Activated naive CD4-positive, alpha-beta T cell treated with anti-CD3 and anti-CD28 coated beads, Interleukin-2, amount 50 U/mL, for 72 hours (primary cell): ENCODE results near the gene SND1. TPM values are rescaled to one million over a fixed set of nuclear protein-coding genes. Genes with fewer than 3 reads are reported as not detected.

Experiments used
- ATAC-seq, 2 donors: fragments of 150-1000 bp; cut with Tn5 transposase; 2 replicates each; pipeline ENCODE4 v1.10.0; 2021; ENCODE audit warnings: mild to moderate bottlenecking in 2 of 2, moderate library complexity in 2 of 2
- DNase-seq, 2 donors: peaks; one replicate each; pipeline ENCODE4 v3.0.0; 2021 to 2022; ENCODE audit warnings: low spot score in 2 of 2
- H3K27ac Mint-ChIP-seq, 2 donors: one replicate each; pipeline ENCODE4 v1.8.0; 2022; ENCODE audit warnings: mild to moderate bottlenecking in 2 of 2, mixed read lengths in 2 of 2
- H3K36me3 Mint-ChIP-seq, 2 donors: one replicate each; pipeline ENCODE4 v1.8.0; 2022; ENCODE audit warnings: mixed read lengths in 2 of 2
- H3K9me3 Mint-ChIP-seq, 2 donors: one replicate each; pipeline ENCODE4 v1.8.0; 2022; ENCODE audit warnings: mixed read lengths in 2 of 2
- total RNA-seq, 2 donors: library from RNA; stranded (reverse); gene quantifications; one replicate each; pipeline ENCODE4 v1.2.3, GENCODE V29; 2022

Gene SND1
- total RNA-seq, 2 donors from 2014 or later, result 175 to 246 TPM

DNA sequence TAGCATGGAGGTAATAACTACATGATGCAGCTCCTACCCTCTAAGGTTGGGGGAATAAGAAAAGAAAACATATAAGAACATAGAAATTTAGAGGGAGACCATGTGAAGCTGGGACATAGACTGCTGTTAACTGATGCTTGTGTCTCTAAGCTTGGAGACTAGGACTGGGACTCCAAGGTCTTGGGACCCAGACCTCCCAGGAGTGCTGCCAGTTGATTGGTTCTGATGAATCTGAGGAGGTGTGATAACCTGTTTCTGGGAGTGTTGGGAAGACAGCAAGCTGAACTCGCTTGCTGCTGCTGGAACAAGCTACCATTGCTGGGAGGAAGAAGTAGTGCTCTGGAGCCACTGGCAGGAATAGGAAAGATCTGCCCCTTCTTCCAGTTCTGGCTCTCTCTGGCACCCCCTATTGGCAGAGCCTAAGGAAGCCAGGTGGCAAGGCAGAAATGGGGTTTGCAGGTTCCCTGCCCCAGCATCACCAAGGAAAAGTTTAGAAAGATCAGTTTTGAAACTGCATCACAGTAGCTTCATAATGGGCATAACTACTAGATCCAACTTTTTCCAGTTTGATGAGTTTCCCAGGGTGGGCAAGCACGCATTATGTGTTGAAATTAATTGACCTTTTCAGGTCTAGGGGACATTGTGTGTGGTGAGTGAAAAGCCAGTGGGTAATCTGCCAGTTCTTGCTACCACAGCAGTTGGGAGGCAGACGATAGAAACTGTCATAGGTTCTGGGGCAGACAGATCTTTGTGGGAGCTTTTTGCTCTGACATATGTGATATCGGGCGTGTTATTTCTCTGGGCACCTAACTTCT, 140.7 kb downstream of the SND1 start:
- H3K9me3 Mint-ChIP-seq, result no peaks in the 10 kb centered on the region
- H3K36me3 Mint-ChIP-seq, result peaks cover 0 to 2% of the 10 kb centered on the region in 2 donors
- peak in 1 of 2 donors; percentile 55 for DNase-seq
- peak overlapping the region in 1 of 2 donors; percentile 28 for H3K27ac Mint-ChIP-seq
- peak in 1 of 2 donors; percentile 34 for ATAC-seq

DNA sequence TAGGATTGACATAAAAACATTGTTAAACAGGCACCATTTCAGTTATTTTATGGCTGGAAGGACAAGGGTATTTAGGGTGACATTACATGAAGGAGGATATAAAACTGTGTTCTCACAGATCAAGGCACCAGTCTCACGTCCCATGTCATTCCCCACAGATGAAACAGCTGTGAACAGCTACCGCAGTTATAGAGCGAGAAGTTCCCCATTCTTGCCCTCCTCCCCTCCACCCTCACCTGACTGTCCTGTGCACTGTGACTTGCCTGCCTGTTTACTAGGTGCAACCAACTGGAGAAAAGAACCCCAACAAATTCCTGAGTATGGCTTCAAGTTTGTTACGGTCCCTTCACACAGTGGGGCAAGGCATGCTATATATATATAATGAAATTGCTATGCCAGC, 141.6 kb downstream of the SND1 start:
- DNase-seq (no peak), ATAC-seq (no peak)
- no peaks in the 10 kb centered on the region for H3K9me3 Mint-ChIP-seq
- no peak overlapping the region for H3K27ac Mint-ChIP-seq
- peaks cover 6% of the 10 kb centered on the region in 2 donors for H3K36me3 Mint-ChIP-seq

DNA sequence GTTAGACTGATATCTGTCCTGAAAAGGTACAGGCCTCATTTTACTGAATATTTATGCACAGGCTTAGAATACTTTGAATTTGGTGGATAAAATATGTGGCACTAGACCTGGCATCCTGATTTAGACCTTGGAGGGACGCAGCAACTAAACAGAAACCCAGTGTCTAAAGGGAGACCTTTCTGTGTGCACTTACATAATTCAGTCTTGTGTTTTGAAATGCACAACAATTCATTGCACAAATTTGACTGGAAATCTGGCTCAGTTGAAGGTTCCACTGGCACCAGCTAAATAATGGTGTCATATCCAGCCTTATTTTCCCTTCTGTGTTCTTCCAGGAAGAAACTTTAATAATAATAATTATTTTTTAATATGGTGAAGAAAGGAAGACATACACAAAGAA, 142.1 kb downstream of the SND1 start:
- ATAC-seq, result no peak
- H3K9me3 Mint-ChIP-seq, result no peaks in the 10 kb centered on the region
- H3K36me3 Mint-ChIP-seq, result peaks cover 6% of the 10 kb centered on the region in 2 donors
- no peak for DNase-seq
- H3K27ac Mint-ChIP-seq, result no peak overlapping the region

DNA sequence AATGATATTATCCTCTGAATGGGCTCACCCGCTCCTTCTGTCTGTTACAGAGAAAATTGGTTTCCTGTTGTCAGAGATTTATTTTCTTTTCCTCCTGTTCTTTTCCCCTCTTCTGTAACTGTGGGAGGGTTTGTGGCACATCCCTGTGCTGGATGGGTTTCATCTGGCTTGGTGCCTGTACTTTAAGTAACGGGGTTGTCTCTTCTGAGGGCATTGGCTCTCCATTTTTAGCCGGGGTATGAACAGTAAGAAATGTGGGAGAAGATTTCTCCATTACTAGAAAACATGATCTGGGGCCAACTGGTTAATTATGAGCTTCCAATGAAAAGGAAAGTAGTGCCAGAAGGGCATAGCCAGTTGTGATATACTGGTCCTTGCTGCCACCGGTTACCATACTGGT, 142.6 kb downstream of the SND1 start:
- no peak for DNase-seq
- no peaks in the 10 kb centered on the region for H3K9me3 Mint-ChIP-seq
- no peak overlapping the region for H3K27ac Mint-ChIP-seq

DNA sequence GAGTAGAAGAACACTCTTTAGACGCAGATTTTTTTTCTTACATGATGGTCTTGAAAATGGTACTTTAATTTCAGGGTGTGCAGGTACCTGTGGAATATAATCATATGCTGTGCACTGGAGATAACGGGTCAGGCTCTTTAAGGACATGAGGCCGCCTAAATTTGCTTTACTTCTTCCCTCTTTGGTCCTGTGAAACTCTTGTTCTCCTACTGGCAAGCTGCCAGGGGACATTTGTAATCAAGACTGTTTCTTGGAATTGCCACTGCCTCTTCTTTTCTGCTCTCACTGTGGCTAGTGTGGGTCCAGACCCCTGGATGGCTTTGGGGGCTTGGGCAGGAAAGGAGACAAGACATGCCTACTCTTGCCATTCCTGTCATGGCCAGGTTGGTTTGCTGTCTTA, 146.0 kb downstream of the SND1 start:
- H3K27ac Mint-ChIP-seq, result peak overlapping the region; percentile 42 to 52
- H3K9me3 Mint-ChIP-seq, result no peaks in the 10 kb centered on the region
- ATAC-seq (no peak), DNase-seq (no peak)
- H3K36me3 Mint-ChIP-seq, result peaks cover 6% of the 10 kb centered on the region in 2 donors

More for the DNA sequence above, 142.6 kb downstream of the SND1 start:
- ATAC-seq, result no peak
- peaks cover 6% of the 10 kb centered on the region in 2 donors for H3K36me3 Mint-ChIP-seq

DNA sequence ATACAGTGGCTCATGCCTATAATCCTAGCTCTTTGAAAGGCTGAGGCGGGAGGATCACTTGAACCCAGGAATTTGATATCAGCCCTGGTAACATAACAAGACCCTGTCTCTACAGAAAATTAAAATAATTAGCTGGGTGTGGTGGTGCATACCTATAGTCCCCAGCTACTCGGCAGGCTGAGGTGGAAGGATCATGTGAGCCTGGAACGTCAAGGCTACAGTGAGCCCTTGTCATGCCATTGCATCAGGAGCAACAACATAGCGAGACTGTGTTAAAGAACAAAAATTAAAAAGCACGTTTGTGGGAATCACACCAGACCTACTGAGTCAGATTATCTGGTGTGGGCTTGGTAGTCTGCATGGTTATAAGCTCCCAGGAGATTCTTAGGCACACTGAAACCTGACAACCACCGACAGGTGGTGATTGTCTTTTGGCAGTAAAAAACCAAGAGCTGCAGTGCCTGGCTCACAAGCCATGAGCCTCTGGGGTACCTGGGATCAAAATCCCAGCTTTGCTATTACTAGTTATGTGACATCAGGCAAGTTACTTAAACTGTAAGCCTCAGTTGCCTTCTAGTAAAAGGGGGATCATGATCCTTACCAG, 146.9 kb downstream of the SND1 start:
- H3K36me3 Mint-ChIP-seq, result peaks cover 6% of the 10 kb centered on the region in 2 donors
- no peaks in the 10 kb centered on the region for H3K9me3 Mint-ChIP-seq
- ATAC-seq (no peak), DNase-seq (no peak)
- no peak overlapping the region for H3K27ac Mint-ChIP-seq

DNA sequence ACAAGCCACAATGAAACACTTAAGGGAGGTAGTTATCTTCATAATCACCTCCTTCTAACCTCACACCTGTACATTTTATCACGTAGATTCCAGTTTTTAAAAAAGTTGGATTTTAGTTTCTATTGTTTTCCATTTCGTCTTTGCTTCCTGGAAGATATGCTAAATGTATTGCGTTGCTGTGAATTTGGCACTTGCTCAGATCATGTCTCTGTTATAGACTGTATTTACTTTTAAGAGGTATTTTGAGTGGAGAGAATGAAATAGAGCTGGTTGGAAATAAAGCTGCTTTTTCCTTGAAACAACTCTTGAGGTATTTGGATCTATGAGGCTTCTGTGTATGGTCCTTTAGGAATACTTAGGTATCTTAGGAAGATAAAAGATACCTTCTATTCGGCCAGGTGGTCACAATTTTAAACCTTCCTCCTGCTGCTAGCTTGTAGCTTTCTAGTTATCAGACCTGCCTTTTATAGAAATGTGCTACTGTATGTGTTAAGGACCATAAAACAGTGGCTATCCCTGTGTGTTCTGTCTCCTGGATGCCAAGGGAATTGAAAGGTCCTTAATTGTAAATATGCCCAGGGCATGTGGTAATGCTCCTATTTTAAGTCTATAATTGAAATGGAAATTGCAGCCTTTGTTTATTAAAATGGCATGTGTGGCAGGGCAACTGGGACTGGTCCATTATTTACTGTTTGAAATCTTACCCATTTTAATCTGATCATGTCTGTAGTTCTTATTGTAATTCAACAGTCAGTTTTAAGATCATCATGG, 147.7 kb downstream of the SND1 start:
- H3K9me3 Mint-ChIP-seq, result no peaks in the 10 kb centered on the region
- H3K27ac Mint-ChIP-seq, result no peak overlapping the region
- DNase-seq (no peak), ATAC-seq (no peak)
- peaks cover 6% of the 10 kb centered on the region in 2 donors for H3K36me3 Mint-ChIP-seq

DNA sequence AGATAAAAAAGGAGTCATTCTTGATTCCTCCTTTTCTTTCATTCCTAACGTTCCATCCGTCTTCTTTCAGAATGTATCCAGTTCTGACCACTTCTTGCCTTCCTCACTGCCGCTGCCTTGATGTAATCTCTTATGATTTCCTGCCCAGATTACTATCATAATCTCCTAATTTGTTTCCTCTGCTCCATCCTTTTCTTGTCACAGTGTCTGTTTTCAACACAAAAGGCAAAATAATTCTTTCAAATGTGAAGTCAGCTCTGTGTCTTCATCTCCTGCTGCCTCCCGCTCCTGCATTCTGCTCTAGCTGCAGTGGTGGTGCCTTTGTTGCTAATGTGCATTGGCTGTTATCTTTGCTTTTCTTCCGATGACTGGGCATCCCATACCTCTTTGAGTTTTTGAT, 150.9 kb downstream of the SND1 start:
- peaks cover 11 to 16% of the 10 kb centered on the region in 2 donors for H3K36me3 Mint-ChIP-seq
- H3K27ac Mint-ChIP-seq, result no peak overlapping the region
- ATAC-seq (no peak), DNase-seq (no peak)
- H3K9me3 Mint-ChIP-seq, result no peaks in the 10 kb centered on the region

DNA sequence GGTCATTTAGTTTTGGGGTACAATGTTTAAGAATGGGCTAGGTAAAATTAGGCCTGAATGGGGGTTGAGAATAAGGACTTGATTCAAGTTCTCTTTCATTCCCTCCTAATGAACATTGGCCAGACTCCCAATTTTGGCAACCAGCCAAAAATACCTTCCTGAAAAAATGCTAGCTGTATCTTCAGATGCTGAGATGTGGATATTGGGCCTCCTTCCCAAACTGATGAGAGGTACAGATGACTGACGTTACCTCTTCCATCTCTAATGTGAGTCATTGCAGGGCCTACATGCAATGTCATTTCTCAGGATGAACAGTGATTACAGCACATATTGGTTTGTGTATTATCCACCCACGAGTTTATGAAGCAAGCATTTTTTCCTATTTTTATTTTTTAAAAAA, 151.6 kb downstream of the SND1 start:
- H3K9me3 Mint-ChIP-seq, result no peaks in the 10 kb centered on the region
- DNase-seq, result no peak
- no peak overlapping the region for H3K27ac Mint-ChIP-seq
- ATAC-seq, result peak in 1 of 2 donors; percentile 37
- H3K36me3 Mint-ChIP-seq, result peaks cover 6 to 16% of the 10 kb centered on the region in 2 donors

DNA sequence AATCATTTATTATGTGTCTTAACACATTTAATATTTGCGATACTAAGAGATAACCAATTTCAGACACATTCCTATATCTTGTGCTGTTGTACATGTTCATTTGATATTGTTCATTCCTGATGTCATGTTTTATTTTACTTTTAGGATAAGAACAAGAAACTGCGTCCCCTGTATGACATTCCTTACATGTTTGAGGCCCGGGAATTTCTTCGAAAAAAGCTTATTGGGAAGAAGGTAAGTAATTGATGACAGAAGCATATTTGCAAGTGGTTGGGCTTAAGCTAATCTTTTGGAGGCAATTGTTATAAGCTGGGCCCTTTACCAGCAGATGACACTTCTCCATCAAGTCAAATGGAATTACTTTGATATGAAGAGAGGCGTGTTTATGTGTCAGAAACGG, 155.3 kb downstream of the SND1 start:
- peaks cover 11 to 23% of the 10 kb centered on the region in 2 donors for H3K36me3 Mint-ChIP-seq
- H3K9me3 Mint-ChIP-seq, result no peaks in the 10 kb centered on the region
- ATAC-seq (no peak), DNase-seq (no peak)
- H3K27ac Mint-ChIP-seq, result no peak overlapping the region

DNA sequence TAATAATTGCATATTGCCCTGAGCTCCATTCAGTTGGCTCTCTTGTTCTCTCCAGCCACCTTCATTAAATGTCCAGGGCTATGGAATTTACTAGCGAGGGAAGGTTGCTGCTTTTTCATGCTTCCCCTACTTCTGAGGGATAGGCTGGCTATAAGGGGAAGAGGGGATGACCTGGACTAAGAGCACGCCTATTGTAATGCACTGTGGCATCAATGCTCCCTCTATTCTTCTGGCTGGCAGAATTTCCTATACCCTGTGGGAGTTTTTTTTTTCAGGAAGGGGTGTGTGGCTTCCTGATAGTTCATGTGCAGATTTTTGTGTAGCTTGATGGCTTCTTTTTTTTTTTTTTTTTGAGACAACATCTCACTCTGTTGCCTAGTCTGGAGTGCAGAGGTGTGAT, 155.8 kb downstream of the SND1 start:
- H3K9me3 Mint-ChIP-seq, result no peaks in the 10 kb centered on the region
- no peak for DNase-seq
- H3K36me3 Mint-ChIP-seq, result peaks cover 11 to 26% of the 10 kb centered on the region in 2 donors
- no peak overlapping the region for H3K27ac Mint-ChIP-seq
- no peak for ATAC-seq

DNA sequence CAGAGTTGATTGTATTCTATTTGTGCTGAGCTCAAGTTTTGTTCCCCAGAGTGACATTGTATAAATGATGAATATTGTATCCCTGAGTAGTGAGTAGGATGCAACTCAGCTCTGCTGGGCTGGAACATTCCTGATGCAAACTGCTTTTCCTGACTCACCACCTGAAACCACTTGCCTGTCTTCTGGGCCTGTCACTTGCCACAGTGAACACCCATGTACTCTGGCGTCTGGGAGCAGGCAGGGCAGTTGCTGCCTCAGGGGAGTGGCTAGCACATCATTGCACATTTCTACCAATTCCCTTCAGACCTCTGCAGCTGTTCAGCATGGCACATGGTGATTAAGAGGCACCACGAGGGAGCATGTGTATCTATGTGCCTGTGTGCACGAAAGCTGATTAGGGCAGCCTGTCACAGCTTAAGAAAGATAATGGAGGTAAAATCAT, 157.3 kb downstream of the SND1 start:
- Mint-ChIP-seq H3K27ac (no peak overlapping the region), H3K36me3 (peaks cover 11 to 32% of the 10 kb centered on the region in 2 donors), H3K9me3 (no peaks in the 10 kb centered on the region)
- peak; percentile 16 to 73 for ATAC-seq
- DNase-seq, result no peak

DNA sequence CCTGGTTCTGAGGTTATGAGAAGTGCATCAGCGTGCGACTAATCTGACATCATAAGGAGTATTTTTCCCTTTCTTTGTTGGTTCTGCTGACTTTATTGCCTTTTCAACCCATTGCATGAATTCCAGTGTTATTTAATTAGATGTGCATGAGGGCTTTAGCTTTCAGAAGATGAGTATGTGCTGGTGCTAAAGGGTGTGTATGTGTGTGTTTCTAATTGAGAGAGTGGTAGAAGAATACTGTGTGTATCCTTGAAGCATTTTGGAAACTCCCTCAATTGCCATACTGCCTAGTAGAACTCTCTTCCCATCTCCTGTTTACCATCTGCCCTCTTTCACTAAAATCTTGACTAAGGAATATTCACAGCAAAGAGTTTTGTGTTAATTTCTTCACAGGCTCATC, 158.1 kb downstream of the SND1 start:
- ATAC-seq (no peak), DNase-seq (no peak)
- no peak overlapping the region for H3K27ac Mint-ChIP-seq
- no peaks in the 10 kb centered on the region for H3K9me3 Mint-ChIP-seq
- peaks cover 11 to 29% of the 10 kb centered on the region in 2 donors for H3K36me3 Mint-ChIP-seq

DNA sequence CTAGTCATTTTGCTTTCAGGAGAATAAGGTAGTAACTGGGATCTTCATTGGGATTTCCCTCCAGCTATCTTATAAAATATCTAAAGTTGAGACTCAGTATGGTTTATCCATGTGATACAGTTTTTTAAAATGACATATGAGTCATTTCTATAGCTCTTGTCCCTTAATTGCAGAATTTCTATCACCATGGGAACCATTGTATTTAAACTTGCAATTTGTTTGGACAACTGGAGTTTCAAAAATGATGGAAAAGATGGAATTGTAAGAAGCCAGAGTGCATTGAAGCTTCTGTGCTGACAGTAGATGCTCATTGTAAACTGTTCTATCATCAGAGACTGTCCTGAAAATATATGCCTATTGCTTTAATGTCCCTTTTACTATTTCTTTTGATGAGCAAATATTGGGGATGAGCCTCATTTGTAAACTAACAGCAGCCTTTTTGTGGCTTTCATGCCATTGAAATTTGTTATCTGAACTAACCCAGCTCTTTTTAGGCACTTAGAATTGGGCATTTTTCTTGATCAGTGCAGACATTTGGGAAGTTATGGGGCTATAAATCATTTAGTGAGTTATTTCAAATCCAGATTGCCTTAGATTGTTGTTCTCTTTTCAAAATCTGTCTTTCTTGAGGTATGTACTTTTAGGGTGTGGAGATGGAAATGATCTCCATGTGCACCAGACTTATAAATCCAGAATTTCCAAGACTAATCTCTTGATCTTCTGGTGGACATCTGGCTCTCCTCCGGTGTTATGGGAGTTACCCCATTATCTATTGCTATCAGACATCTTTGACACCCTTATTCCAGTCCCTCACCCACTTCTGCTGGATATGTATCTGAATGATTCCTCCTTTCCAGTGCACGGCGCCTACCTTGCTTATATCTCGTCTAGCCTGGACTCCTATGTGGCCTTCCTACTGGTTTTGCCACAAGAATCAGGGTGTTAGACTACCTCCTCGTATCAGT, 159.0 kb downstream of the SND1 start:
- Mint-ChIP-seq H3K36me3 (peaks cover 11 to 24% of the 10 kb centered on the region in 2 donors), H3K9me3 (no peaks in the 10 kb centered on the region), H3K27ac (no peak overlapping the region)
- no peak for DNase-seq
- peak in 1 of 2 donors; percentile 26 for ATAC-seq

DNA sequence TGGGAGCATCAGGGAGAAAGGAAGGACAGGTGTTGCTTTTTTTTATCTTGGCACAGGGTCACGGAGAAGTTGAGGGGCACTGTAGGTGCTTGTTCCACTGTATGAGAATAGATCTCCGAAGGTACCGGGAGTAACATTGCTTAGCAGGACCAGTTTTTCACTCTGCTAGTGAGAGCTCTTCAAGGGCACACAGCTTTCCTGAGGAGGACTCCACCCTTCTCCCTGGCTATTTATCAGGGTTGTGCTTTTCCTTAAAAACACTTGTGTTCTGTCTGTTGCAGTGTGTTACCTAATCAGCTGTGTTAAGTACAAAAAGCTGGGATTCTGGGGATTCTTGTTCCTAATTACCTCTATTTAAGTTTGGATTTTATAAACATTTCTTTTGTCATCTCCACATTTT, 160.5 kb downstream of the SND1 start:
- Mint-ChIP-seq H3K27ac (no peak overlapping the region), H3K9me3 (no peaks in the 10 kb centered on the region), H3K36me3 (peaks cover 7 to 20% of the 10 kb centered on the region in 2 donors)
- DNase-seq (no peak), ATAC-seq (no peak)

DNA sequence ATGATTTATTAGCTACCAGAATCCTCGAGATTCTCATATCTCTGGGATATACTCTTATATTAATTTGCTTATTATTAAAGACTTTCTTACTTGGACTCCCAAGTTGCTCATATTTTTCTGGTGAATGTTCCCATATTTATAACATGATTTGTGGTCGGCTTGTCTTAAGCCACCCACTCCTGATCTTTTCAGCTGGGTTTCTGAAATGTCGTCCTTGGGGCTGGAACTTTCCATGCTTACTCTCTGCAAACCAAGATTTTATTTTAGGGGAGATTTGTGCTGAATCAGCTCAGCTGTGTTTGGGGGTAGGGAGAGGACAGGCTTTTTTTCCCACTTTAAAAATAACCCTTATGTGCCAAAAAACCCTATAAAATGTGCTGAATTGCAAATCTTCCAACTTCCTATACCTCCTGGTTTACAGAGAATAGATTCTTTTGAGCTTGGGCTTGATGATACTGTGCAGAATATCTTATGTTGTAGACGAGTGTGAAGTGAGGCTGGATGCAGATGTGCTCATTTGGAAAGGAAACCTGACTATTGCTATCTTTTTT, 162.1 kb downstream of the SND1 start:
- Mint-ChIP-seq H3K36me3 (peaks cover 5 to 14% of the 10 kb centered on the region in 2 donors), H3K27ac (no peak overlapping the region), H3K9me3 (no peaks in the 10 kb centered on the region)
- ATAC-seq (no peak), DNase-seq (no peak)
